GM12875 (cell line): ENCODE measurements around the gene NEK6.

ENCODE experiments used
- H3K4me3 ChIP-seq: one replicate; pipeline ENCODE4 v1.5.1; 2011; ENCODE audit warnings: low read depth, low read length, control low read depth
- TF ChIP-seq, protein P1 (sequence below): IDR thresholded peaks from 2 replicates; pipeline ENCODE4 v1.5.1; 2011; ENCODE audit warnings: low read depth, mild to moderate bottlenecking, control low read depth, inconsistent platforms, low read length, moderate library complexity, borderline replicate concordance; ENCODE audit not compliant: insufficient read depth

The NEK6 gene

DNA sequence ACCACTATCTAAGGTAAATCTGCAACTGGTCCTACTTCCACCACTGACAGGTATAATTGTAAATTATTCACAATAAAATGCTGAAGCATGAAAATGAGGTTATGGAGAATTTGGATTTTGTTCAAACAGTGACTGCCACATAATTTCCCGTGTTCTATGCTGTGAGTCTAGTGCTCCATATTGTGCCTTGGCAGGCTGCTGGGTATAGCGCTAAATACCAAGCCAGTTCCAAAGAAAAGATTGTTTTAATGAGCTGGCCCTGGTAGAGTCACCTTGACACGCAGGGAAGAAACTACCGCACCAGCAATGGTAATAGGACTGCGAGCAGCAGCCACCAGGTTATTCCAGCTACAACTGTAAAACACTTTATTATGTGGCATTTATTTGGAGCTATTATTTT, 127.1 kb downstream of the NEK6 start:
- TF ChIP-seq, protein P1, sequence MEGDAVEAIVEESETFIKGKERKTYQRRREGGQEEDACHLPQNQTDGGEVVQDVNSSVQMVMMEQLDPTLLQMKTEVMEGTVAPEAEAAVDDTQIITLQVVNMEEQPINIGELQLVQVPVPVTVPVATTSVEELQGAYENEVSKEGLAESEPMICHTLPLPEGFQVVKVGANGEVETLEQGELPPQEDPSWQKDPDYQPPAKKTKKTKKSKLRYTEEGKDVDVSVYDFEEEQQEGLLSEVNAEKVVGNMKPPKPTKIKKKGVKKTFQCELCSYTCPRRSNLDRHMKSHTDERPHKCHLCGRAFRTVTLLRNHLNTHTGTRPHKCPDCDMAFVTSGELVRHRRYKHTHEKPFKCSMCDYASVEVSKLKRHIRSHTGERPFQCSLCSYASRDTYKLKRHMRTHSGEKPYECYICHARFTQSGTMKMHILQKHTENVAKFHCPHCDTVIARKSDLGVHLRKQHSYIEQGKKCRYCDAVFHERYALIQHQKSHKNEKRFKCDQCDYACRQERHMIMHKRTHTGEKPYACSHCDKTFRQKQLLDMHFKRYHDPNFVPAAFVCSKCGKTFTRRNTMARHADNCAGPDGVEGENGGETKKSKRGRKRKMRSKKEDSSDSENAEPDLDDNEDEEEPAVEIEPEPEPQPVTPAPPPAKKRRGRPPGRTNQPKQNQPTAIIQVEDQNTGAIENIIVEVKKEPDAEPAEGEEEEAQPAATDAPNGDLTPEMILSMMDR: no peak

DNA sequence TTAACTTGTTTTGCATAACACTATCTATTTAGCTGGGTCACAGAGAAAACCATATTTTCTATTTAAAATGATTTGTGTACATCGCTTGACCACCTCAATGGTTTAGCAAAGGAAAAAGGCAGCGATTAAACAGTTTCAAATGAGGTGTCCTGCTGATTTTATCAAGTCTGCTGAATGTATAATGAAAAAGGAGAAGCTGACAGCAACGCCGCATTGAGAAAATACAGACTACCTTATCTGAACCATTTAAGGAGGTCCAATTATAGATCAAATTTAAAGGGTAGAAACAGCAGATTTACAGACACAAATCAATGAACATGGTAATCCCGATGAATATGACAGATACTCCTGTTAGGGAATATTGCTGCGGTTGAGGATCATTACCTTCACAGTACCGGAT, 127.9 kb downstream of the NEK6 start:
- no peak overlapping the region for H3K4me3 ChIP-seq
- TF ChIP-seq, protein P1: no peak

More for the DNA sequence above, 127.1 kb downstream of the NEK6 start:
- H3K4me3 ChIP-seq: no peak overlapping the region

DNA sequence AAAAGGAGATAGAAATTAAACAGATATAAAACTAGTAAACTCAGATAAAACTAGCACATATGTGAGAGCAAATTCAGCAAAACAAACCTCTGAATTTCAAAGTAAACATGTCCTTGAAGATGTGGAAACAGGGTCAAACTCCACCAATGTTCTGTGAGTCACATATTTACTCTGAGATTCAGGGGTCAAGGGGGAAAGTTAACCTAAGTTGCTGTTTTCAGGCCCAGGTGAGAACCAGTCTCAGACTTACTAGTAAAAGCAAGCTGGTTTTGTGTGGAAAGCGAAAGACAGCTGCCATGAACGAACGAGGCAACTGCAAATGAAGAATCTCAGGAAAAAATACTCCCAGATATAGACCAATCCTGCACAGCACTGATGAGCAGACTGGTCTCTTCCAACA, 128.5 kb downstream of the NEK6 start:
- TF ChIP-seq, protein P1: no peak
- no peak overlapping the region for H3K4me3 ChIP-seq

DNA sequence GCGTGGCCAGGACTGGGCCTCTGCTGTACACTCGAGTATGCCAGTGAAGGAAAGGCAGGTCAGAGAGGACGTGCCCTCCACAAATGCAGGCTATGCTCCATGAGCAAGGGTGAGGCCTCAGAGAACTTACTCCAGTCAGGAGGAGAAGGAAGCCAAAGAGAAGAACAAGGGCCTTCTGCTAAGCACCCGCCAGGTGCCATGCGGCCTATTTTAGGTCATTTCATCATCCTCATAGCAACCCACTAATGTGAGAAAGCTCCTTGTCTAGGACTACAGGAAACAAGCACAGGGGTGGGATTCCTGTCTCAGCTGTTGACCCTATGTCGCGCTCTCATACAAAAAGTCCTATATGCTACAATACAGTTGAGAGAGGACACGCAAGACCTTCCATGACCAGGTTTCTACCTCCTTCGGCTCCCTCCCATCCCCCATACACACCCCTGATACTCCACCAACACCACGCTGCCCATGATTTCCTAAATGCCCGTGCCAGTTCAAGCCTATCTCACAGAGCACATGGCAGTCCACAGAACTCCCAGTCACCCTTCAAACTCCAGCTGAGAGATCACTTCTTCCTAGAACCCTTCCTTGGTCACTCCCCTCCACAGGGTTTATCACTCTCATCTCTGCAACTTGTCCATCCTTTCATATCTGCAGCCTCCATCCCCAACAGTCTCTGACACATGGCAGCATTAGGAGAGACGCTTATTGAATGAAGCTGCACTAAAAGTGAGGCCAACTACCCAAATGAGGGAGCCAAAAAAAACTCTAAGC, 130.7 kb downstream of the NEK6 start:
- TF ChIP-seq, protein P1: no peak
- H3K4me3 ChIP-seq: no peak overlapping the region

DNA sequence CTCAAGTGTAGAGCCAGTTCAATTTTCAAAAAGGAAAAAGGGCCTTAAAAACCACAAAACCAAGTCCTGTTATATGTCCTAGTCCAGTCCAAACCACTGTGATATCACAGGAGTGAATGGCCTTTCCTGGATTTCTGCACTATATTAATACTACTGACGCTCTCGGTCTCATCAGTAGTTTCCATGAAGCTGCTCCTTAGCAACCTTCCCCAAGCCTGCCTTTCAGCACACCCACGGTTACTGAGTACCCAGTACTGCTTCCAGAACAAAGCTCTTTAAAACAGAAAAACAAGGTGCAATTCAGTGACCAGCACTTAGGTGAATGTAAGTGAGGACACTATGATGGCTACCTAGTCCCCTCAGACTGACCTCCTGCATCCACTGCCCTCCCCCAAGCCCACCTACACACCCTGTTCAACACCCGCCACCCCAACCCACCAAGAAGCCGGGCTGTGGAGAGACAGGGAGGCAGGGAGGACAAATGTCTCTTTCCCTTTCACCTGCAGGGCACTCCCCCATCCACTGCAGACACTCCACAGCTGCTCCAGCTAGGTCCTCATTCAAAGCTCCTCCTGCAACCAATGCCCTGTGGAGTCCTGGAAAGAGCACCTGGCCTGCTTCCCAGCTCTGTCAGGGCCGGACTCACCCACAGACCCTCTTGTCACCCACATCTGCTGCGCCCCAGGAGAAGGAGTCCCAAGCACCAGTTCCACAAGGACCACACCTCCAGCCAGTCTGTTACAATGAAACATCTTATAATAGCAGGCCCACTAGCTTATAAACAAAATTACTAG, 131.6 kb downstream of the NEK6 start:
- H3K4me3 ChIP-seq: no peak overlapping the region
- TF ChIP-seq, protein P1: no peak

DNA sequence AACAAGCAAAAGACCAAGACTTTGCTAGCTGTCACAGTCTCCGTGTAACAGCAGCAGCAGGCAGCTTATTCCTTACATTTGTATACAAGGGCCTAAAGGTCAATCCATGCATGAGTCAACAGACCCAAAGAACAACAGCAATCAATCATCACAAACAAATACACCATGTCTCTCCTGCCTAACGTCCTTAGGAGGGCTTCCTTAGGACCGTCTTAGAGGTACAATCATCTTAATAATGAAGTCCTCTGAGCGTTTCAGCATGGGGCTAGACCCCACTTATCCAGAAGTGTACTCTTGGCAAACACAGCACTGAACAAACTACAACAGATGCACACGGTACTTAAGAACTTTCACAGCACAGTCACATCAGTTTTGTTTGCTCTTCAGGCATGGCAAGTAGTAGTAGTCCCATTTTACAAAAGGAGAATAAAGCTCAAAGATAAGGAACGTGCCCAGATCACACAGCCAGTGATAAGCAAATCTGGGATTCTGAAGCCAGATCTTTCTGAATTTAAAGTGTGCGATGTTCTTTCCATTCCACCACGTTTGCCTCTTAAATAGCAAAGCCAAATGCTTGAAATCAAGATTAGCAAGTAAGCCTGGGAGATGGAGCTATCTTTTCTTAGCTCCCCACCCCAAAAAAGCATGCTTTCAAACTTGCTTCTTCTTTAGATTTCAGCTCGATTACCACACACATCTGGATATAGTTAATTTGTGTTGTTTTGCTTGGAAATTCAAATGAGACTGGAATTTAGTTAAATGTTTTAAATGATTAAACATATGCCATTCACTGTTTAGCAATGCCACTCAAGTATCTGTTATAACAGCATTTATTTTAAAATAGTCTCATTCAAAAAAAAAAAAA, 133.3 kb downstream of the NEK6 start:
- TF ChIP-seq, protein P1: no peak
- H3K4me3 ChIP-seq: no peak overlapping the region
